COLO668 (cell line): ENCODE results near the gene PGK1.
A peak's percentile ranks its signal among the peaks of the same experiment; 100 is the strongest.
"Not testable (repeated sequence)": the region's sequence is repeated elsewhere in the genome, so short reads cannot be mapped to it uniquely, and the experiment has no call there.

ENCODE experiments used
- DNase-seq: peaks from one replicate; lab custom pipeline; 2025; ENCODE audit not compliant: unreplicated experiment; lab: John Stamatoyannopoulos, UW

Gene PGK1

DNA sequence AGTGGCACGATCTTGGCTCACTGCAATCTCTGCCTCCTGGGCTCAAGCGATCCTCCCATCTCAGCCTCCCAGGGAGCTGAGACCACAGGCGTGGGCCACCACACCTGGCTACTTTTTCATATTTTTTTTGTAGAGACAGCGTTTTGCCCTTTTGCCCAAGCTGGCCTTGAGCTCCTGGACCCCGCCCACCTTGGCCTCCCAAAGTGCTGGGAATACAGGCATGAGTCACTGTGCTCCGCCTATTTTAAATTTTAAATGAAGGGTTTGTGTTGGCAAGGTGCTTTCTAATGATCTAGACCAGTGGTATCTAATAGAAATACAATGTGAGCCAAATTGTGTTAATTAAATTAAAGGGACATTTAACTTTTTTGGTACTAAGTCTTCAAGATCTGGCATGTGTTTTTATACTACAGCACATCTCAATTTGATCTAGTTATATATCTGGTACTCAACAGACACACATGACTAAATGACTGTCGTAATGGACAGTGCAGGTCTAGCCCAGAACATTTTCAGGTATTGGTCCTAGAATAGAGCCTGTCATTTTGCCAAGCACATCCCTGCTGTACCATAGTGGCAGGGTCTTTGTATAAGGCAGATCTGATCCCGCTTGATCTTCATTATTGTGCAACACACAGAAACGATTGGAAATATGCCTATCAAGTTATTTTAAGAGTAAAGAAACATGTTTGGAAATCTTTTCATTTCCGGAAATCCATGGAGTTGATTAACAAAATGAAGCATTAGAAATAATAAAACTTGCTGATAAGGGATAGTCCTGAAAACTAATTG, 7.3 kb downstream of the PGK1 start:
- DNase-seq, result no peak

DNA sequence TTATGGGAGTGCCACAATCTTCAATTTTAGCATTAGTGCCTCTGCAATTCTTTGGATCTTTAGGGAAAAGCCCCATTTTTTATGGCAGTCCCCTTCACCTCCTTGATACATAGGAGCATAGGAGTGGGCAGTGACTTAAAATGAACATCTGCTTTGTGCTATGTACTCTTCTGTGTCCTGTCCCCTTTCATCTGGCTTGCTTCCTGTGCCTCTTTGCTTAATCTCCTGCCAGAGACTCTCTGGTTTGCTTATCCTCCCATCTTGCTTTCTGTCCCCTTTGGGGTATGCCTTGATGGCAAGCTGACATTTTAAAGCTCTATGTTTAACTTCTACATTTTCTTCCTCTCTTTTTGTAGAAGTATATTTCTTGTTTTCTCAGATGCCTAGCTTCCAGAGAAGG, 12.3 kb downstream of the PGK1 start:
- no peak for DNase-seq

DNA sequence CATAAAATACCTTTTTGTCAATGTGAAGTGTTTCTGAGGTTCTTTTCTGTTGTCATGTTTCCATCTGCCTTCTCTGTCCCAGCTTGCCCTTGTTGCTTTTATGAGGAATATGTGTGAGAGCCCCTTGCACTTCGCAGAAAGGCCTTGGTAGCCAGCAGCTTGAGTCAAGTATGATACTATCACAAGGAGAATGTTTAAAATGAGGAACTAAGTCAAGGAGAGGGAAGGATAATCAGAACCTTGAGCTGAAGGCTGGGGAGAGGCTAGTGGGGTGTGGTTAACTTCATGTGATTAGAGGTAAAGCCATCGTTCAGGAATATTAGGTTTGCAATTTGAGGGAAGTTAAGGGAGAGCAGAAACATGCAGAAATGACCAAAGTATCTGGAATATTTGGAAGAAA, 12.7 kb downstream of the PGK1 start:
- no peak for DNase-seq

DNA sequence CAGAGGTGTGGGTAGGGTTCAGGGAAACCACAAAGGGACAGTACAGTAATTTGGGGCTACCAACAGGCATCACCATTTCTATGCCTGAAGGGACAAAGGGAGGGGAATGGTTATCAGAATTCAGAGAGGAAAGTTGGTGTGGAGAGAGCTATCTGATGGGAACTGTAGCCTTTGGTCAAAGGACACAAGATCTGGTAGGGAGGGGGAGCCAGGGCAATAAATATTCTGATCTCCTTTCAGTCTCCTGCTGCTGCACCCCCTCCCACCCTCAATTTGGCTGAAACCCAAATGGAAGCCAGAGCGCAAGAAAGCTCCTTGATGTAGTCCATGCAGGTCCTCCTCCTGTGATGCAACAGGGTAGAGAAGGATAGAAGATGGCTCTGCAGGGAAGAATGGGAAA, 14.6 kb downstream of the PGK1 start:
- DNase-seq, result no peak

DNA sequence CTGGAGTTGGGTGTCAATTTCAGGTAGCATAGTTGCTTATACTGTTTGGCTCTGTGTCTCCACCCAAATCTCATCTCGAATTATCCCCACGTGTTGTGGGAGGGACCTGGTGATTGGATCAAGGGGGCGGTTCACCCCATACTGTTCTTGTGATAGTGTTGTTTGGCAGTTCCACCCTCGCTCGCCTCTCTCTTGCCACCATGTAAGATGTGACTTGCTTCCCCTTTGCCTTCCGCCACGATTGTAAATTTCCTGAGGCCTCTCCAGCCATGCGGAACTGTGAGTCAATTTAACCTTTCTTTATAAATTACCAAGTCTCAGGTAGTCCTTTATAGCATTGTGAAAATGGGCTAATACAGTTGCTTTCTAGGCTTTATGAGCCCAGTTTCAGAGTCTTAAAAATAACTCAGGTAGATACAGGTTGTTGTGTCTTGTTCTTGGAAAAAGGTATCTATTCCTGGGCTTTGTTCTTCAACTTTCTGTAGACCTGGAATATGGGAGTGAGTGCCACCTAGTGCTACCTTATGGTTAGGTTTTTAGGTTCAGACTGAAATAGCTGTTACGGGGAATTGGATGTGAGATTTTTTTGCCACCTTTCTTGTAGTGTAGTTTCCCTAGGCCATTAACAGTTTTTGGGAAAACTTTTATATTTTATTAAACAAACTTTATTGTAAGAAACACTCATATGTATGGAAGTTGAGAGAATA, 15.6 kb downstream of the PGK1 start:
- DNase-seq, result no peak

DNA sequence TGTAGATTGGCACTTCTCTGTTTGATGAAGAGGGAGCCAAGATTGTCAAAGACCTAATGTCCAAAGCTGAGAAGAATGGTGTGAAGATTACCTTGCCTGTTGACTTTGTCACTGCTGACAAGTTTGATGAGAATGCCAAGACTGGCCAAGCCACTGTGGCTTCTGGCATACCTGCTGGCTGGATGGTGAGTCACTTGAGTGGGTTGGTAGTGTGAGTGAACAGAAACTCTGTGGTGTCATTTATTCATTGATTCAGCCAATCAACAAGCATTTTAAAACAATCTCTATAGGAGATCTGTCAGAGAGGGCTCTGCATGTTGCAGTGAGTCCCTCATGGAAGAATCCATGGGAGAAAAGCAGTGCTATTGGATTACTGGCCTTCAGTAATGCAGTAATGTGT, 19.1 kb downstream of the PGK1 start:
- no peak for DNase-seq

DNA sequence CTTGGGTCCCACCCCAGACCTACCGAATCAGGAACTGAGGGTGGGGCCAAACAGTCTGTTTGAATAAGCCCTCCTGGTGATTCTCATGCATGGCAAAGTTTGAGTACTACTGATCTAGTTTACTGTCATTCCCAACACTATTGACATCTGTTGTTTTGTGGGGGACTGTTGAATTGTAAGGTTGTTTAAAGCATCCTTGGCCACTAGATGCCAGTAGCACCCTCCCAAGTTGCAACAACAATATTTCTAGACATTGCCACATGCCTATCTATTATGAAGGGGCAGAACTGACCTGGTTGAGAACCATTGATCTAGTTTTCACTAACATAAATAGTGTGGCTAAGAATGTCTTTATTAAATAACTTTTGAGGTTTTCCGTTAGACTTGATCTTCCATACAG, 20.3 kb downstream of the PGK1 start:
- no peak for DNase-seq

DNA sequence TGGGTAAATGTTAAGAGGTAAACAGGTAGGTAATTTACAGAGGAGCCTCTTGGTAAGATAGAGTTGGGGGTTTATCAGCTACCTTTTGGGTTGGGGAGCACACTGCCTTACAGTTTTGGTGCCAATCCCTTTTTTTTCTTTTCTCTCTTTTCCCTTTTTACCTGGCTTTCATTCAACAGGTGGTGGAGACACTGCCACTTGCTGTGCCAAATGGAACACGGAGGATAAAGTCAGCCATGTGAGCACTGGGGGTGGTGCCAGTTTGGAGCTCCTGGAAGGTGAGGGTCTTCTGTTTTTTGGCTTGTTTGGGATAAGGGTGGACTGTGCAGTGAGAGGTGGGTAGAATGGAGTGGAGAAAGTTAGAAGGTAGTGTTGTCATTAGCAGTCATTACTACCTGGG, 21.1 kb downstream of the PGK1 start:
- no peak for DNase-seq

DNA sequence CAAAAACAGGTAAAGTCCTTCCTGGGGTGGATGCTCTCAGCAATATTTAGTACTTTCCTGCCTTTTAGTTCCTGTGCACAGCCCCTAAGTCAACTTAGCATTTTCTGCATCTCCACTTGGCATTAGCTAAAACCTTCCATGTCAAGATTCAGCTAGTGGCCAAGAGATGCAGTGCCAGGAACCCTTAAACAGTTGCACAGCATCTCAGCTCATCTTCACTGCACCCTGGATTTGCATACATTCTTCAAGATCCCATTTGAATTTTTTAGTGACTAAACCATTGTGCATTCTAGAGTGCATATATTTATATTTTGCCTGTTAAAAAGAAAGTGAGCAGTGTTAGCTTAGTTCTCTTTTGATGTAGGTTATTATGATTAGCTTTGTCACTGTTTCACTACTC, 21.7 kb downstream of the PGK1 start:
- DNase-seq, result not testable (repeated sequence)

DNA sequence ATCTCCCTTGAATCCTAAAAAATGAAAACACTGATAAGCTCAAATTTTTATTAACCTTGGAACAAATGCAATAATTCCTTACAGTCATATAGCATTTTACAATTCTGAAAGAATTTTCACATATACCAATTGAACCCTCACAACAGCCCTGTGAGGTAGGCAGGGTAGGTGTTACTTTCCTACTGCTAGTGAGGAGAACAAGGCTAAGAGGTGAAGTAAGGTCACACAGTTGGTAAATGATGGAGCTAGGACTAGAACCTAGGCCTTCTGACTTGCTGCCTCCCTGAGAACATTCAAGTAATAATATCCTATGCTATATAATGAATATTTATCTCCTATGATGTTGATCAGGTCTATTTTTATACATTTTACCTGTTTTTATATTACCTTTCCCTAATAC, 25.7 kb downstream of the PGK1 start:
- no peak for DNase-seq

DNA sequence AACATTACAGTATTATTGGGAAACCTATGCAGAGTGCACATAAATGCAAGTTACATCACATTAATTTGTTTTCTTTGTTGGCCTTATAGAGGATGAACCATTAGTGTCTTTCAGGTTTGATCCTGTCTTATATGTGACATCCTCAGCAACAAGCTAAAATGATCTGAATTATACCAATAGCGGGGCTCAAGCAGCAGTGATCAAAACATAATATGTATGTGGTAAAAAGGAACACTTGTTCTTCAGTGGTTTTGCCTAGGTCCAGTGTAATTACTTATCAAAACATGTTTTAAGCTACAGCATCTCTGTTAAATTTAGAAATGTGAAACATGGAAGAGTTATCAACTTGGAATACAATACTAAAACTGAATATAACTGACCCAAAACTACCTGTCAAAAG, 26.3 kb downstream of the PGK1 start:
- no peak for DNase-seq

DNA sequence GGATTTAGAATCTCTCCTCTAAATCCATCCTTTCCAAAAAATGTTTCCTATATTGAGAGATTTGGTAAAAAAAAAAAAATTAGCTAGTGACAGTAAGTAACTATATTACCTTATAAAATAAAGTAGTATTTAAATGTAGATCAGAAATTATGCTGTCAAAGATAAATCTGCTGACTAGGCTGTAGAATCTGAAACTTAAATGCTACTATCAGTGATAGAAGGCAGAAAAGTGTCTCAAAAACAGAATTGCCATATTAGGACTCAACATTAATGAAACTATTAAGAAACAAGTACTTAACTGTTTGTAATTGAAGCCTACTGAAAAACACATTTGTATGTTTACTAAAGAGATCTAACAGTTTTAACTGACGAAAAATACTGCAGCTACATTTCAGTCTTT, 27.1 kb downstream of the PGK1 start:
- no peak for DNase-seq

DNA sequence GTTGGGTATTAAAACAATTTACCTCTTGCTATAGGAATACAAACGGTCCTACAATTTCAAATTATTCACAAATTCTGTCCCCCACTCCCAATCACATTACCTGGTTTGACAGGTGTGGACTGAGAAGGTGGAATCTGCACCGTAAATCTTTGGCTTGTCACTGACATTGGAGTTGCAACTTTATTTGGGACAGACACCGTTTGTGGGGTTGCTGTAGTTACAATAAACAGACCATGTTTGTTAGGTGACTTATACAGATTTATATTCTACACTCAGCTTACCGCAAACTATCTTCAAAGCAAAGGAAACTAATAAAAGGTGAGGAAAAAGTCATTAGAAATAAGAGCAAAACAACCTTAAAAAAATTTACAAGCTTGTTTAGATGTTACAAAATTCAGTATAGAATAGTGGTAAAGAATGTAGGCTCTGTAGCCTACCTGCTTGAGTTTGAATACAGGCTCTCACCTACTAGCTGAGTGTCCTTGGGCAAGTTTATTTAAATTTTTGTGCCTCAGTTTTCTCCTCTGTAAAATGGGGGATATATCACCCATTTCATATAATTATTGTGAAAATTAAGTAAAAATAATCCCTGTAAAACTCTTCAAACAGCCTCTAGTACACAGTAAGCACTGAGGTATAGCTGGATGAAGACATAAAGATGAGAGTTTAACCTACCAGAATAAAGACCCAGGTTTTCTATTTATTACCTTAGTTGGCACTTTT, 29.4 kb downstream of the PGK1 start:
- no peak for DNase-seq

DNA sequence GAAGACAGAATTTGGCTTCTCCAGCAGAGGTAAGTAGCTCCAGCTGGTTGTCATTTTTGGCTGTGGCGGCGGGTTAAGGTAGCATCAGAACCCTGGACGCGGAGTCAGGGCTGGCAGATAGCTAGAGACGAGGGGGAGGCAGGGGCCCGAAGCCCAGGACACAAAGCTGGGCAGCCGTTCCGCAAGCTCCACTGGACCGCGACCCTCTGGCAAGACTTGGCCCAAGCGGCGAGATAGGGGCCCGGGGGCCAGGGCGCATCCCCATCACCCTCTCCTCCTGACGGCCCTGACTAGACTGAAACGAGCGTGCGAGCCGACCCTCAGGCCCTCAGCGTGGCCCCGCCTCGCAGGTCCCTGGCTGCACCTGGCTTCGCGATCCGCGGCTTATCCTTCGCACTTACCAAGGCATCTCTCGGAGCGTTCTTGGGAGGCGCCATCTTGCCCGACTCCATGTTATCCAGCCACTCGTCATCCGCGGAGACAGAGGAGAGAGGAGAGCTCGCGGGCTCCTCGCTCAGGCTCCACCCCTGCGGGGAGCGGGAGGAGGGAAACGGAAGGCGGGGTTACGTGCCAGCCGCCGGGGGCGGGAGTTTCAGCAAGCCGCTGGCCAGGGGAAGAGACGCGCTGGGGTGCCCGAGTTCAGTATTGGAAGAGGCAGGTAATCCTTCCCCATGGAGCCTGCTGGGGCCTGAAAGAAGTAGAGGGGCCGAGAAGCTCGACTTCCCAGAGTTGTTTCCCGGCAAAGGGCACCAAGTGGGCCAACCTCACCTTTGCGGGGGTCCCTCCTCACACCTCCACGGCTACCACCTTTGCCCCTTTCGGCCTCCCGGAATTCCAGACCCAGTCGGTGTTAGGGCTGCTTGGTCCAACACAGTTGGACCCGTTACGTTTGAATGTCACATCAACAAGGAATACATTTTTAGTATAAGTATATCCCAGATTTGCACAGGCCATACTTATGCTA, 35.4 kb downstream of the PGK1 start, which contains the start of gene TAF9B:
TAF9B (minus strand) TSS at position 491 of the 964 bp plus-strand sequence; CDS start at position 452, 39 bp downstream.
- DNase-seq, result peak; percentile 89

DNA sequence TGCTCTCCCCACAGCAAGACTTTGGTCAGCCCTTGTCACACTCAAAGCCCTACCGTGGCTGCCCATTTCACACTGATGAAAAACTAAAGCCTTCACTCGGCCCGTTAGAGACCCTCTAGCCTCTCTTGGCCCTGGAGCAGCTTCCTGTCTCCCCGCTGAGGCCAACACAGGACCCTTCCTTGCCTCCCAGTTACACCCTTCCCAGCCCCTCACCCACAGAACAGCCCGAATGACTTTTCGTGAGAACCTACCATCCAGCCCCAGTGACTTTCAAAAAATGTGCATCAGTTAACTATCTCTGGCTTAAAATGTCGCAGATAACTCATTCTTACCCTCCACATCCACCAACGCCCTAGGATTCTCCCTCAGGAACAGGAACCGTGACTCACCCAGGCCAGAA, 36.2 kb downstream of the PGK1 start:
- no peak for DNase-seq

DNA sequence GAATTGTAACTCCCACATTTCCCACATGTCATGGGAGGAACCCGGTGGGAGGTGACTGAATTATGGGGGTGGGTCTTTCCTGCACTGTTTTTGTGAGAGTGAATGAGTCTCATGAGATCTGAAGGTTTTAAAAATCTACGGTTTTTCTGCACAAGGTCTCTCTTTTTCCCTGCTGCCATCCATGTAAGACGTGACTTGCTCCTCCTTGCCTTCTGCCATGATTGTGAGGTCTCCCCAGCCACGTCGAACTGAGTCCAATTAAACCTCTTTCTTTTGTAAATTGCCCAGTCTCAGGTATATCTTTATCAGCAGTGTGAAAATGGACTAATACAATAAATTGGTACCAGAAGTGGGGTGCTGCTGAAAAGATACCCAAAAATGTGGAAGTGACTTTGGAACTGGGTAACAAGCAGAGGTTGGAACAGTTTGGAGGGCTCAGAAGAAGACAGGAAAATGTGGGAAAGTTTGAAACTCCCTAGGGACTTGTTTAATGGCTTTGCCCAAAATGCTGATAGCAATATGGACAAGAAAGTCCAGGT, 43.0 kb downstream of the PGK1 start:
- DNase-seq, result not testable (repeated sequence)

DNA sequence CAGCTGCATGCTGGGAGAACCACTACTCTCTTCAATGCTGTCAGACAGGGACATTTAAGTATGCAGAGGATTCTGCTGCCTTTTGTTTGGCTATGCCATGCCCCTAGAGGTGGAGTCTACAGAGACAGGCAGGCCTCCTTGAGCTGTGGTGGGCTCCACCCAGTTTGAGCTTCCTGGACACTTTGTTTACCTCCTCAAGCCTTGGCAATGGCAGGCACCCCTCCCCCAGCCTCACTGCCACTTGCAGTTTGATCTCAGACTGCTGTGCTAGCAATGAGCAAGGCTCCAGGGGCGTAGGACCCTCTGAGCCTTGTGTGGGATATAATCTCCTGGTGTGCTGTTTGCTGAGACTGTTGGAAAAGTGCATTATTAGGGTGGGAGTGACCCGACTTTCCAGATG, 53.3 kb downstream of the PGK1 start:
- not testable (repeated sequence) for DNase-seq

DNA sequence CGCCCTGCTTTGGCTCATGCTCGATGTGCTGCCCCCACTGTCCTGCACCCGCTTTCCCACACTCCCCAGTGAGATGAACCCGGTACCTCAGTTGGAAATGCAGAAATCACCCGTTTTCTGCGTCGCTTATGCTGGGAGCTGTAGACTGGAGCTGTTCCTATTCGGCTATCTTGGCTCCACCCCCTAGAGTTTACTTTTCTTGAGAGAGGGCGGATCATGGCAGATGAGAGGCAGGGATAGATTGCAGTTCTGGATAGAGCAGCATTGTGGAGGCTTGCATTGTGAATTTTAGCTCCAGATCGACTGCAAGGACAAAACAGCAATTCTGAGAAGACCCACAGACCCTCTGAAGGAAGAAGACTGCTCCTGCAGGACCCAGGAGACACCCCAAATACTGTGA, 53.8 kb downstream of the PGK1 start:
- DNase-seq, result not testable (repeated sequence)

DNA sequence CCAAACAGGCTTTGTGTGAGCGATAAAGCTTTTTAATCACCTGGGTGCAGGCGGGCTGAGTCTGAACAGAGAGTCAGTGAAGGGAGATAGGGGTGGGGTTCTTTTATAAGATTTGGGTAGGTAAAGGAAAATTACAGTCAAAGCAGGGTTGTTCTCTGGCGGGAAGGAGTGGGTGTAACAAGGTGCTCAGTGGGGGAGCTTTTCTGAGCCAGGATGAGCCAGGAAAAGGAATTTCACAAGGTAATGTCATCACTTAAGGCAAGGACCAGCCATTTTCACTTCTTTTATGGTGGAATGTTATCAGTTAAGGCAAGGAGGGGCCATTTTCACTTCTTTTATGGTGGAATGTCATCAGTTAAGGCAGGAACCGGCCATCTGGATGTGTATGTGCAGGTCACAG, 56.7 kb downstream of the PGK1 start:
- not testable (repeated sequence) for DNase-seq

DNA sequence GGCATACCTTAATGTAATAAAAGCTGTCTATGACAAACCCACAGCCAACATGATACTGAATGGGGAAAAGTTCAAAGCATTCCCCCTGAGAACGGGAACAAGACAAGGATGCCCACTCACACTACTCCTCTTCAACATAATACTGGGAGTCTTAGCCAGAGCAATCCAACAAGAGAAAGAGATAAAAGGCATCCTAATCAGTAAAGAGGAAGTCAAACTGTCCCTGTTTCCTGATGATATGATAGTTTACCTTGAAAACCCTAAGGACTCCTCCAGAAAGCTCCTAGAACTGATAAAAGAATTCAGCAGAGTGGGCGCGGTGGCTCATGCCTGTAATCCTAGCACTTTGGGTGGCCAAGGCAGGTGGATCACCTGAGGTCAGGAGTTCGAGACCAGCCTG, 59.1 kb downstream of the PGK1 start:
- not testable (repeated sequence) for DNase-seq
